ENCODE data around the gene RHO. TPM values are rescaled to one million over a fixed set of nuclear protein-coding genes. Genes with fewer than 3 reads are reported as not detected.
A peak's percentile ranks its signal among the peaks of the same experiment; 100 is the strongest.

The RHO gene
- total RNA-seq, 5 donors from 2014 or later (not counting 1 experiment from before 2014, with no cell fraction given), result 0.09 to 0.10 TPM; not detected in 3

DNA sequence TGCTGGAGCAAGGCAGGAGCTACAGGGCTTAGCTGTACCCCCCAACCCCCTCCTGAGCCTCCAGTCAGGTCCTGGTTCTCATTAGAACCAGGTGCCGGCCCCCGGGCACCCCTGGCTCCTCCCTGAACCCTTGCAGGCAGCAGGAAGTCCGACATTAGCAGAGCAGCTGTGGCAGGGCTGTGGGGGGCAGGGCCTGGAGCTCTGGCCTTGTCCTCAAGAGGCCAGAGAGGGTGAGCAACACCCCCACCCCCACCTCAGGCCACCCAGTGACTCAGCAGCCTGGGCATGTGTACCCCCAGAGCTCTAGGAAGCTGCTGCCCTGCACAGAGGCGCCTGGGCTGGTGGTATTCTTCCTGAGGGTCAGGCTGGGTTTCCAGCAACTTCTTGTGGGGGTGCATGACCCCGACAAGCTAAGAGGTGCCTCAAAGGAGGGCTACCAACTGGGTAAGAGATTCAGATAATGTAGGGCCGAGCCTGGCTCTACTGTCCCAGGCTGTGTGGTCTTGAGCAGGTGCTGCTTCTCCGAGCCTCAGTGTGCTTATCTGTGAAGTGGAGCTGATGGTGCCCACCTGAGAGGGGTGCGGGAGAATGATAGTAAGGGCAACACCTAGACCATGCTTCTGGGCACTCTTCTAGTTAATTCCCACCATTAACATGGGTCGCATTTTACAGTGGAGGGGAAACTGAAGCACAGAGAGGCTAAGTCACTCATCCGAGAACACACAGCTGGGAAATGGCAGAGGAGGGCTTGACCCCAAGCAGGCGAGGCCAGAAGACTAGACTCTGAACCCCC lies 30.5 kb downstream of the RHO start:
- Histone ChIP-seq H3K27me3 (replicated peaks in 1 of 2; ENCODE audit: control insufficient read depth in 2 of 2, extremely low read depth in 1 of 2, insufficient read depth in 2 of 2, low read length in 1 of 2) (peaks cover 0 to 18% of the 10 kb centered on the region in 2 experiments), H3K27ac (ENCODE audit: low read length) (no peak overlapping the region), H3K4me3 (ENCODE audit: control insufficient read depth in 1 of 2, extremely low read depth in 1 of 2, low read length in 1 of 2) (no peak overlapping the region), H3K9me3 (no peaks in the 10 kb centered on the region), H3K4me1 (ENCODE audit: control insufficient read depth in 1 of 2, extremely low read depth in 1 of 2, insufficient read depth in 2 of 2, low read length in 2 of 2) (peaks cover 0 to 31% of the 10 kb centered on the region in 2 experiments), H3K36me3 (ENCODE audit: control insufficient read depth in 2 of 2, extremely low read depth in 1 of 2, insufficient read depth in 1 of 2, low read length in 1 of 2) (peaks cover 0 to 3% of the 10 kb centered on the region in 2 donors)
- Mint-ChIP-seq H3K4me3 (no peak overlapping the region), H3K9me3 (no peaks in the 10 kb centered on the region), H3K4me1 (peaks cover 6 to 25% (median 16%) of the 10 kb centered on the region in 3 donors), H3K36me3 (peaks cover 4% of the 10 kb centered on the region), H3K27ac (no peak overlapping the region), H3K27me3 (peaks cover 0 to 2% of the 10 kb centered on the region in 2 donors)
- ChIA-PET CTCF (no interaction called here), POLR2A (no interaction called here)
- 71% methylated on average over 7 of the region's 11 CpGs for WGBS (ENCODE audit: insufficient coverage)
- DNase-seq (no peak), ATAC-seq (replicated peaks in 1 of 4) (no peak)

DNA sequence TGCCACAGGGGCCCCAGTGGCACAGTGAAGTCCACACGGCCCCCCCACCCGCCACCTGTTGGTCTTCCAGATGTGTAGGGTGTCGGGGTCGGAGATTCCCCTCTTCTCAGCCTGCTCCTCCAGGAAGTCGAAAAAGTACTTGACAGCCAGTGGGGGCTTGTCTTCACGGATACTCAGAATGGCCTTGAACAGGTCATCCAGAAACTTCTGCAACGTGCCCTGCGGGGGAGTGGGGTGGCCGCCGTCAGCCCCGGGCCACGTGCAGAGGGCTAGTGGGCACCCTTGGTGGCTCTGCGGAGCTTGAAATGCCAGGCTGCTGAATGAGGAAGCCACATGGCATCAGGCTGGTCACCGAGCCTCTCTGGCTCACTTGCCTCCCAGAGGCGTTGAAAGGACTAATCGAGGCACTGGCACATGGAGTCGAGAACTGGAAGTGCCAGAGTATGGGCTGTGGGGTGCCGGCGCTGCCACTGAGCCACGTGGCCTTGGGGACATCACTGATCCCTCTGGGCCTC lies 31.2 kb downstream of the RHO start:
- H3K9me3 ChIP-seq, result no peaks in the 10 kb centered on the region
- Mint-ChIP-seq H3K36me3 (peaks cover 4% of the 10 kb centered on the region), H3K27me3 (peaks cover 0 to 2% of the 10 kb centered on the region in 2 donors), H3K4me3 (no peak overlapping the region), H3K4me1 (peaks cover 6 to 18% (median 10%) of the 10 kb centered on the region in 3 donors), H3K27ac (no peak overlapping the region), H3K9me3 (no peaks in the 10 kb centered on the region)
- H3K27me3 ChIP-seq (replicated peaks in 1 of 2; ENCODE audit: control insufficient read depth in 2 of 2, extremely low read depth in 1 of 2, insufficient read depth in 2 of 2, low read length in 1 of 2), result peaks cover 0 to 13% of the 10 kb centered on the region in 2 experiments
- ChIA-PET CTCF (no interaction called here), POLR2A (no interaction called here)
- H3K4me3 ChIP-seq (ENCODE audit: control insufficient read depth in 1 of 2, extremely low read depth in 1 of 2, low read length in 1 of 2), result no peak overlapping the region
- peaks cover 0 to 3% of the 10 kb centered on the region in 2 donors for H3K36me3 ChIP-seq (ENCODE audit: control insufficient read depth in 2 of 2, extremely low read depth in 1 of 2, insufficient read depth in 1 of 2, low read length in 1 of 2)
- ATAC-seq (replicated peaks in 1 of 4) (no peak), DNase-seq (no peak)
- WGBS (ENCODE audit: insufficient coverage), result 89% methylated on average over 17 of the region's 20 CpGs
- peaks cover 0 to 27% of the 10 kb centered on the region in 2 experiments for H3K4me1 ChIP-seq (ENCODE audit: control insufficient read depth in 1 of 2, extremely low read depth in 1 of 2, insufficient read depth in 2 of 2, low read length in 2 of 2)
- H3K27ac ChIP-seq (ENCODE audit: low read length), result no peak overlapping the region

DNA sequence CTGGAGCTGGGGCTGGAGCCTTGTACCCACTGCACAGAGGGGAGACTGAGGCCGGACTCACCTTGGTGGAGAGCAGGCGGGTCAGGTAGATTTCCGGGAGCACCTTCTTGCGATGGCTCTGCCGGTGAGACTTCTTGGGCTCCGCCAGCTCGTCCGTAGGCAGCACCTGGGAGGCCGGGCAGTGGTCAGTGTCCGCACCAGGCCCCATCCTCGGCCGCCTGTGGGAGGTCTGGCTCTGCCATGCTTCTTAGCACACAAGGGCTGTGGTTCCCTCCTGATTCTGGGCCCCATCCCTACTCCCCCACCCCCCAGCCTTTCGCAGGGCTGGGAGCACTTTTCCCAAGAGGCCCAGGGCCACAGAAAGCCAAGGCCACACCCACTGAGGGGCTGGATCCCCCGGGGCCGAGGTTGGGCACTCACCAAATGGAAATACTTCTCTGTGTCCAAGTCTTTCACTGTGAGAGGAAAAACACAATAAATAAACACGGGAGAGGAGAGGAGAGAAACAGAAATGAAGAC lies 31.9 kb downstream of the RHO start:
- Mint-ChIP-seq H3K4me1 (peaks cover 6 to 15% (median 7%) of the 10 kb centered on the region in 3 donors), H3K4me3 (no peak overlapping the region), H3K27me3 (peaks cover 0 to 2% of the 10 kb centered on the region in 2 donors), H3K9me3 (no peaks in the 10 kb centered on the region), H3K27ac (peak overlapping the region in 1 of 2 donors; percentile 1), H3K36me3 (peaks cover 4% of the 10 kb centered on the region)
- H3K36me3 ChIP-seq (ENCODE audit: control insufficient read depth in 2 of 2, extremely low read depth in 1 of 2, insufficient read depth in 1 of 2, low read length in 1 of 2), result peaks cover 0 to 3% of the 10 kb centered on the region in 2 donors
- POLR2A ChIA-PET, result no interaction called here
- peaks cover 0 to 24% of the 10 kb centered on the region in 2 experiments for H3K4me1 ChIP-seq (ENCODE audit: control insufficient read depth in 1 of 2, extremely low read depth in 1 of 2, insufficient read depth in 2 of 2, low read length in 2 of 2)
- no peak overlapping the region for H3K4me3 ChIP-seq (ENCODE audit: control insufficient read depth in 1 of 2, extremely low read depth in 1 of 2, low read length in 1 of 2)
- 89% methylated on average over 13 of the region's 16 CpGs for WGBS (ENCODE audit: insufficient coverage)
- H3K27ac ChIP-seq (ENCODE audit: low read length), result no peak overlapping the region
- no peak for ATAC-seq (replicated peaks in 1 of 4)
- no peaks in the 10 kb centered on the region for H3K9me3 ChIP-seq
- DNase-seq, result no peak
- CTCF ChIA-PET, result no interaction called here
- peaks cover 0 to 11% of the 10 kb centered on the region in 2 experiments for H3K27me3 ChIP-seq (replicated peaks in 1 of 2; ENCODE audit: control insufficient read depth in 2 of 2, extremely low read depth in 1 of 2, insufficient read depth in 2 of 2, low read length in 1 of 2)

DNA sequence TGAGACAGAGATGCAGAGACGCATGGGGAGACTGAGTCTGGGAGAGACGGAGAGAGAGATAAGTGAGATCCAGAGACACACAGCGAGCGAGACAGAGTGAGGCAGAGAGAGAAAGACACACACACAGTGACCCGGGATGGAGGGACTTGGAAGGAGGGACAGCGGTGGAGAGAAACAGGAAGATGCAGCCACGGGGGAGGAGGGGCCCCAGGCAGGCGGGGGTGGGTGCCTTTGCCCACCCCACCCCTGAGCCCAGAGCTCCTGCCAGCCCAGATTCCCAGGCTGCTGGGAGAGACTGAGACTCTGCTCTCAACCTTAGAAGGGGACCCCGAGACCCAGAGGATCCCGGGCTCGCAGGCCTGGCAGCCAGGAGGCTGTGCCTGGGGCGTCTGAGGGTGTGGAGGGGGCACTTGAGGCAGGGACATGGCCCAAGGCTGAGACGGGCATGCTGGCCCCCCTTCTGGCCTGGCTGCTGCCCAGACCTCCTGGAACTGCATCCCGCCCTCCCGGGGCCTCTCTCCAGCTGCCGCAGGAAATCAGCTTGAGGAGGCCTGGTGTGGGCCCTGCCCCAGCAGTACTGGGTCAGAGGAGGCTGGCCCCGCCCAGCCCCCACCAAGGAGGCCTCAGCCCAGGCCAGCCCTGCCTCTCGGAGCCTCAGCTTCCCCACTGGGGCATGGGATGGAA lies 32.6 kb downstream of the RHO start:
- Histone ChIP-seq H3K4me1 (ENCODE audit: control insufficient read depth in 1 of 2, extremely low read depth in 1 of 2, insufficient read depth in 2 of 2, low read length in 2 of 2) (peaks cover 0 to 25% of the 10 kb centered on the region in 2 experiments), H3K27me3 (replicated peaks in 1 of 2; ENCODE audit: control insufficient read depth in 2 of 2, extremely low read depth in 1 of 2, insufficient read depth in 2 of 2, low read length in 1 of 2) (peaks cover 0 to 4% of the 10 kb centered on the region in 2 experiments), H3K4me3 (ENCODE audit: control insufficient read depth in 1 of 2, extremely low read depth in 1 of 2, low read length in 1 of 2) (no peak overlapping the region), H3K36me3 (ENCODE audit: control insufficient read depth in 2 of 2, extremely low read depth in 1 of 2, insufficient read depth in 1 of 2, low read length in 1 of 2) (peaks cover 0 to 3% of the 10 kb centered on the region in 2 donors), H3K9me3 (no peaks in the 10 kb centered on the region), H3K27ac (ENCODE audit: low read length) (no peak overlapping the region)
- Mint-ChIP-seq H3K9me3 (no peaks in the 10 kb centered on the region), H3K27ac (peak overlapping the region in 1 of 2 donors; percentile 1), H3K4me1 (peaks cover 6 to 15% (median 7%) of the 10 kb centered on the region in 3 donors), H3K4me3 (no peak overlapping the region), H3K36me3 (peaks cover 4% of the 10 kb centered on the region), H3K27me3 (peaks cover 0 to 2% of the 10 kb centered on the region in 2 donors)
- POLR2A ChIA-PET, result interaction anchor here in 1 of 2 donors (0.6 to 0.8 kb wide), 2 partner anchors 15 to 48 kb away, joined by 3 to 4 read pairs; no protein-coding TSS in a partner anchor
- DNase-seq (no peak), ATAC-seq (replicated peaks in 1 of 4) (no peak)
- WGBS (ENCODE audit: insufficient coverage), result 90% methylated on average over 14 of the region's 18 CpGs
- CTCF ChIA-PET, result no interaction called here

DNA sequence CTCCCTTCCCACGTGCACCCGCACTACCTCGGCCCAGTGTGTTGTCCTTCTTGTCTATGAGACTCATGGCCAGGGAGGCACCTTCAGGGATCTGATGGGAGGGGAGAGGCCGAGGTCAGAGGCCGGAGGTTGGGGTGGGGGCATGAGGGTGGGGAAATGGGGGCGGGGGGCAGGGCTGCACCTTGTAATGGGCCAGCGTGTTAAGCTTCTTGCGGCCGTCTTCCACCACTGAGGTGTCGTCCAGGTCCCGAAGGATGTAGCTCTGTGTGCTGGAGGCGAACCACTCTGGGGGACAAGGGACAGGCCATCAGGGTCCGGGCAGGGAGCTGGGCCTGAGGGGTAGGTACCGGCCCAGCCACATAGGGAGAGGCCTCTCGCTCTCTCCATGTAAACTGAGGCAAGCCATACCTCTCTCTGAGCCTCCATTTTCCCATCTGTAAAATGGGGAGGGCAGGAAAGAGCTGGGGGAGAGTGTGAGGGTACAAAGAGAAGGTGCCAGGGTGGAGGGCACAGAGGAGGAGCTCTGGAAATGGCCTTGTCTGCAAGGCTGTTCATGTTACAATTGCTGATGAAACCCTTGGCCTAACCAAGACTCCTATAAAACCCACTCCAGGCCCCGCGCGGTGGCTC lies 33.3 kb downstream of the RHO start:
- ATAC-seq (replicated peaks in 1 of 4) (no peak), DNase-seq (no peak)
- H3K4me1 ChIP-seq (ENCODE audit: control insufficient read depth in 1 of 2, extremely low read depth in 1 of 2, insufficient read depth in 2 of 2, low read length in 2 of 2), result peaks cover 0 to 32% of the 10 kb centered on the region in 2 experiments
- no peaks in the 10 kb centered on the region for H3K9me3 Mint-ChIP-seq
- ChIA-PET POLR2A (interaction anchor here in 1 of 2 donors (0.6 to 0.8 kb wide), 2 partner anchors 16 to 48 kb away, joined by 3 to 4 read pairs; no protein-coding TSS in a partner anchor), CTCF (no interaction called here)
- no peak overlapping the region for H3K4me3 Mint-ChIP-seq
- no peaks in the 10 kb centered on the region for H3K9me3 ChIP-seq
- peaks cover 0 to 4% of the 10 kb centered on the region in 2 experiments for H3K27me3 ChIP-seq (replicated peaks in 1 of 2; ENCODE audit: control insufficient read depth in 2 of 2, extremely low read depth in 1 of 2, insufficient read depth in 2 of 2, low read length in 1 of 2)
- H3K27me3 Mint-ChIP-seq, result peaks cover 0 to 2% of the 10 kb centered on the region in 2 donors
- H3K27ac ChIP-seq (ENCODE audit: low read length), result no peak overlapping the region
- peaks cover 4% of the 10 kb centered on the region for H3K36me3 Mint-ChIP-seq
- H3K36me3 ChIP-seq (ENCODE audit: control insufficient read depth in 2 of 2, extremely low read depth in 1 of 2, insufficient read depth in 1 of 2, low read length in 1 of 2), result peaks cover 0 to 3% of the 10 kb centered on the region in 2 donors
- WGBS (ENCODE audit: insufficient coverage), result 89% methylated on average over 9 of the region's 18 CpGs
- H3K4me3 ChIP-seq (ENCODE audit: control insufficient read depth in 1 of 2, extremely low read depth in 1 of 2, low read length in 1 of 2), result no peak overlapping the region
- H3K27ac Mint-ChIP-seq, result no peak overlapping the region
- H3K4me1 Mint-ChIP-seq, result peaks cover 6 to 15% (median 7%) of the 10 kb centered on the region in 3 donors

DNA sequence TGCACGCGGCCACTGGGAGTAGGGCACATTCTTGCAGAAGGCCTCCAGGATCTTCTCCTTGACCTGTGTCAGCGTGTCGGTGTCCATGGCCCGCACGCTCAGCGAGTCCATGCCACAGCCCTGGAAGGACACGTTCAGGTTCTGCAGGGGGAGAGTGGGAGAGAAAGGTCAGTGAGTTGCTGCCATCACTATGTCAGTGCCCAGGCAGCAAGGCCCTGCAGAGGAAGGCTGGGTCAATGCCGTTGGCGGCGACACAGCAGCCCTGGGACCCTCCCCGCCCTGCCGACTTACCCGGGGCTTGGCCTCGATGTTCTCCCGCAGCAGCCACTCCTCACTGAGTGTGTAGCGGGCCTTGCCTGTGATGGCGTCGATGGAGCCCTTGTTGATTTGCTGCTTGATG lies 34.4 kb downstream of the RHO start:
- no peak overlapping the region for H3K27ac Mint-ChIP-seq
- H3K36me3 ChIP-seq (ENCODE audit: control insufficient read depth in 2 of 2, extremely low read depth in 1 of 2, insufficient read depth in 1 of 2, low read length in 1 of 2), result peaks cover 0 to 3% of the 10 kb centered on the region in 2 donors
- POLR2A ChIA-PET, result no interaction called here

More for the DNA sequence above, 34.4 kb downstream of the RHO start:
- no peaks in the 10 kb centered on the region for H3K9me3 ChIP-seq
- H3K4me3 ChIP-seq (ENCODE audit: control insufficient read depth in 1 of 2, extremely low read depth in 1 of 2, low read length in 1 of 2), result no peak overlapping the region
- peaks cover 6 to 15% (median 6%) of the 10 kb centered on the region in 3 donors for H3K4me1 Mint-ChIP-seq
- H3K4me1 ChIP-seq (ENCODE audit: control insufficient read depth in 1 of 2, extremely low read depth in 1 of 2, insufficient read depth in 2 of 2, low read length in 2 of 2), result peaks cover 0 to 33% of the 10 kb centered on the region in 2 experiments
- H3K27ac ChIP-seq (ENCODE audit: low read length), result no peak overlapping the region
- H3K27me3 Mint-ChIP-seq, result no peaks in the 10 kb centered on the region
- no peak overlapping the region for H3K4me3 Mint-ChIP-seq
- no peaks in the 10 kb centered on the region for H3K9me3 Mint-ChIP-seq
- WGBS (ENCODE audit: insufficient coverage), result 95% methylated on average over 16 of the region's 19 CpGs
- H3K27me3 ChIP-seq (replicated peaks in 1 of 2; ENCODE audit: control insufficient read depth in 2 of 2, extremely low read depth in 1 of 2, insufficient read depth in 2 of 2, low read length in 1 of 2), result no peaks in the 10 kb centered on the region
- ATAC-seq (replicated peaks in 1 of 4) (no peak), DNase-seq (no peak)
- CTCF ChIA-PET, result no interaction called here
- H3K36me3 Mint-ChIP-seq, result peaks cover 1% of the 10 kb centered on the region
